SH-SY5Y (cell line): ENCODE data around the gene TAS2R7.

ENCODE experiments used
- GATA2 ChIP-seq: IDR thresholded peaks from 2 replicates; pipeline ENCODE4 v1.6.1; 2011; ENCODE audit warnings: mild to moderate bottlenecking, low read depth, low read length
- GATA3 ChIP-seq: IDR thresholded peaks from 2 replicates; pipeline ENCODE4 v1.6.1; 2011; ENCODE audit warnings: low read depth, mild to moderate bottlenecking, low read length, moderate library complexity

- TF ChIP-seq GATA3 (no peak), GATA2 (no peak)
Measured at GRCh38 chr12:10756194-10756593, 46.2 kb downstream of the TAS2R7 start.
